Colonic mucosa (tissue), 4 donors: Measurements from ENCODE around the gene MYPOP. TPM values are rescaled to one million over a fixed set of nuclear protein-coding genes. Genes with fewer than 3 reads are reported as not detected.

Source experiments
- DNase-seq: peaks from one replicate; pipeline ENCODE4 v3.0.0-alpha.2; 2020
- H3K27ac ChIP-seq: fragments of 200-600 bp; one replicate; pipeline ENCODE4 v1.8.0; 2021
- H3K27me3 ChIP-seq: fragments of 200-600 bp; one replicate; pipeline ENCODE4 v1.8.0; 2021
- H3K36me3 ChIP-seq: fragments of 200-600 bp; one replicate; pipeline ENCODE4 v1.8.0; 2021
- H3K4me1 ChIP-seq: fragments of 200-600 bp; one replicate; pipeline ENCODE4 v1.8.0; 2021; ENCODE audit warnings: mild to moderate bottlenecking
- H3K4me3 ChIP-seq: fragments of 200-600 bp; one replicate; pipeline ENCODE4 v1.8.0; 2021
- H3K9ac ChIP-seq, 2 donors: one replicate each; pipeline ENCODE4 v1.7.0; 2013; ENCODE audit warnings: control low read depth in 2 of 2, low read depth in 2 of 2, low read length in 2 of 2
- H3K9me3 ChIP-seq: fragments of 200-600 bp; one replicate; pipeline ENCODE4 v1.8.0; 2021
- intact Hi-C: fragments of 100-400 bp; cut with DNase I; formaldehyde crosslinking; loops from one replicate; pipeline ENCODE4 v1.14.1; 2022
- total RNA-seq, 2 donors: library from RNA; stranded (reverse); fragmentation: NEBNext Ultra II Directional in 1 of 2; extraction: Animal tissue kit (Norgen Biotek cat#: 25700) in 1 of 2; gene quantifications; one replicate each; pipeline ENCODE4 v1.2.1, GENCODE V29; 2021
- TF ChIP-seq, protein P1 (sequence below): fragments of 200-600 bp; IDR thresholded peaks from one replicate; pipeline ENCODE4 v1.8.0; 2022; ENCODE audit warnings: antibody characterized with exemption, mild to moderate bottlenecking
- donor health status: healthy.
- donor health status: DM: no; HTN: no; CAD: no.
- donor health status: DM: no; HTN: no; CAD: no.

Gene MYPOP
- total RNA-seq, 2 donors from 2014 or later: 8.9 to 9.0 TPM

GRCh38 chr19:45927565-45928261 lies 25.3 kb upstream of the MYPOP start:
- intact Hi-C loops: no loop called here
- TF ChIP-seq, protein P1, sequence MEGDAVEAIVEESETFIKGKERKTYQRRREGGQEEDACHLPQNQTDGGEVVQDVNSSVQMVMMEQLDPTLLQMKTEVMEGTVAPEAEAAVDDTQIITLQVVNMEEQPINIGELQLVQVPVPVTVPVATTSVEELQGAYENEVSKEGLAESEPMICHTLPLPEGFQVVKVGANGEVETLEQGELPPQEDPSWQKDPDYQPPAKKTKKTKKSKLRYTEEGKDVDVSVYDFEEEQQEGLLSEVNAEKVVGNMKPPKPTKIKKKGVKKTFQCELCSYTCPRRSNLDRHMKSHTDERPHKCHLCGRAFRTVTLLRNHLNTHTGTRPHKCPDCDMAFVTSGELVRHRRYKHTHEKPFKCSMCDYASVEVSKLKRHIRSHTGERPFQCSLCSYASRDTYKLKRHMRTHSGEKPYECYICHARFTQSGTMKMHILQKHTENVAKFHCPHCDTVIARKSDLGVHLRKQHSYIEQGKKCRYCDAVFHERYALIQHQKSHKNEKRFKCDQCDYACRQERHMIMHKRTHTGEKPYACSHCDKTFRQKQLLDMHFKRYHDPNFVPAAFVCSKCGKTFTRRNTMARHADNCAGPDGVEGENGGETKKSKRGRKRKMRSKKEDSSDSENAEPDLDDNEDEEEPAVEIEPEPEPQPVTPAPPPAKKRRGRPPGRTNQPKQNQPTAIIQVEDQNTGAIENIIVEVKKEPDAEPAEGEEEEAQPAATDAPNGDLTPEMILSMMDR: no peak

GRCh38 chr19:45924891-45925447 lies 22.6 kb upstream of the MYPOP start:
- H3K9ac ChIP-seq: no peak overlapping the region
- no peaks in the 10 kb centered on the region for H3K9me3 ChIP-seq
- no peaks in the 10 kb centered on the region for H3K36me3 ChIP-seq
- H3K4me3 ChIP-seq: no peak overlapping the region
- no peaks in the 10 kb centered on the region for H3K27me3 ChIP-seq
- intact Hi-C loops: no loop called here
- TF ChIP-seq, protein P1: no peak
- no peak overlapping the region for H3K27ac ChIP-seq
- H3K4me1 ChIP-seq: no peaks in the 10 kb centered on the region
- DNase-seq: no peak

More at GRCh38 chr19:45927565-45928261, 25.3 kb upstream of the MYPOP start:
- Histone ChIP-seq H3K4me1 (no peaks in the 10 kb centered on the region), H3K9ac (no peak overlapping the region), H3K27me3 (no peaks in the 10 kb centered on the region), H3K9me3 (no peaks in the 10 kb centered on the region), H3K4me3 (no peak overlapping the region), H3K36me3 (no peaks in the 10 kb centered on the region), H3K27ac (no peak overlapping the region)
- peak; percentile 93 for DNase-seq

- H3K27me3 ChIP-seq: no peaks in the 10 kb centered on the region
- no peak overlapping the region for H3K9ac ChIP-seq
- TF ChIP-seq, protein P1: no peak
- H3K36me3 ChIP-seq: no peaks in the 10 kb centered on the region
- DNase-seq: no peak
- H3K4me3 ChIP-seq: no peak overlapping the region
- H3K9me3 ChIP-seq: no peaks in the 10 kb centered on the region
- intact Hi-C loops: no loop called here
- no peak overlapping the region for H3K27ac ChIP-seq
- H3K4me1 ChIP-seq: no peaks in the 10 kb centered on the region
These were observed 19.9 kb upstream of the MYPOP start for GRCh38 chr19:45922281-45922680.

GRCh38 chr19:45920458-45920857 lies 18.0 kb upstream of the MYPOP start:
- no peak overlapping the region for H3K27ac ChIP-seq
- H3K9me3 ChIP-seq: no peaks in the 10 kb centered on the region
- no peaks in the 10 kb centered on the region for H3K36me3 ChIP-seq
- H3K4me1 ChIP-seq: no peaks in the 10 kb centered on the region
- intact Hi-C loops: no loop called here
- TF ChIP-seq, protein P1: no peak
- H3K4me3 ChIP-seq: no peak overlapping the region
- no peak overlapping the region for H3K9ac ChIP-seq
- H3K27me3 ChIP-seq: no peaks in the 10 kb centered on the region
- DNase-seq: no peak

GRCh38 chr19:45919678-45920077 lies 17.3 kb upstream of the MYPOP start:
- intact Hi-C loops: no loop called here
- Histone ChIP-seq H3K36me3 (no peaks in the 10 kb centered on the region), H3K4me1 (no peaks in the 10 kb centered on the region), H3K27me3 (no peaks in the 10 kb centered on the region), H3K9ac (no peak overlapping the region), H3K4me3 (no peak overlapping the region), H3K27ac (no peak overlapping the region), H3K9me3 (no peaks in the 10 kb centered on the region)
- no peak for DNase-seq
- TF ChIP-seq, protein P1: no peak
